ENCODE results near the gene DNAJC16. TPM values are rescaled to one million over a fixed set of nuclear protein-coding genes. Genes with fewer than 3 reads are reported as not detected.

DNAJC16 gene
- total and polyA plus RNA-seq, 2 of the 4 experiments (the other 2 are of a cell fraction), result 8.0 to 13.1 TPM

DNA sequence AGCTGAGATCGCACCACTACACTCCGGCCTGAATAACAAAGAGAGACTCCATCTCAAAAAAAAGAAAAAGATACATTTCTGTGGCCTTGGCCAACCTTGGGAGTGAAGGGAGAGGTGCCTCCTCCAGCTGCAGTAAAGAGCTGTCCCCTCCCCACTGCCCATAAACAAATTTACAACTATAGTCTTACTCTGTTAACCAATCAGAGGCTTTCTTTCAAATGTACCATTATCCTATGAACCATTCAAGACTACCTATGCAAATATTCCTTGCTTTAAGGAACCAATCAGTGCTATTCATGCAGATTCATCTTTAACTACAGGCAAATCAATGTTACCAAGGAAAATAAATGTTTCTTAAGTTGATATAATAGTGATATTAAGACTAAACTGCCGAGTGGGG is 49.7 kb upstream of the DNAJC16 start:
- intact Hi-C loops (cut with micrococcal nuclease), result no loop called here
- no peak overlapping the region for H3K4me3 ChIP-seq (ENCODE audit: insufficient read depth, low read depth, low read length)
- H3K9me3 ChIP-seq (ENCODE audit: control insufficient read depth, insufficient read depth, low read length), result no peaks in the 10 kb centered on the region
- H2BK120ac ChIP-seq (ENCODE audit: low read depth, low read length), result no peak overlapping the region
- no peaks in the 10 kb centered on the region for H3K79me1 ChIP-seq (ENCODE audit: low read depth in 1 of 2, low read length in 2 of 2)
- no peak overlapping the region for H3K56ac ChIP-seq (ENCODE audit: extremely low read depth, insufficient read depth, low read length)
- no peak overlapping the region for H3K9ac ChIP-seq (ENCODE audit: low read depth, low read length)
- WGBS, 2 experiments (ENCODE audit: extremely low coverage in 2 of 2, insufficient read length in 1 of 2), result no CpG with 5 or more reads among the region's 3 CpGs
- no peaks in the 10 kb centered on the region for H3K9me1 ChIP-seq (ENCODE audit: insufficient read depth, low read length)
- ATAC-seq (ENCODE audit: low read depth) (no peak), DNase-seq (no peak)
- H3K4ac ChIP-seq (ENCODE audit: low read depth, low read length), result no peak overlapping the region
- CTCF ChIA-PET, result no interaction called here
- H3K14ac ChIP-seq (replicated peaks; ENCODE audit: low read depth, low read length), result no peak overlapping the region
- no peak overlapping the region for H4K8ac ChIP-seq (ENCODE audit: low read depth in 2 of 2, low read length in 2 of 2)
- H4K5ac ChIP-seq (ENCODE audit: low read depth, low read length), result no peak overlapping the region
- H3K36me3 ChIP-seq (ENCODE audit: control insufficient read depth, insufficient read depth, low read length), result no peaks in the 10 kb centered on the region
- H3K27me3 ChIP-seq (ENCODE audit: control insufficient read depth, insufficient read depth, low read length), result no peaks in the 10 kb centered on the region; the same call in 1 of the 2 replicates
- no peak overlapping the region for H4K91ac ChIP-seq (ENCODE audit: insufficient read depth, low read depth, low read length)
- no peak overlapping the region for H2AK9ac ChIP-seq (replicated peaks; ENCODE audit: low read depth, low read length, poor library complexity)
- H3K4me2 ChIP-seq (ENCODE audit: low read depth, low read length), result no peak overlapping the region
- dilution Hi-C loops (cut with HindIII; ENCODE audit: low sequenced_read_pairs, unreplicated experiment), result no loop called here
- BruUV-seq (replicated peaks), result no TSS peak
- H3K4me1 ChIP-seq (ENCODE audit: control insufficient read depth, insufficient read depth, low read length), result no peaks in the 10 kb centered on the region
- no peak overlapping the region for H2BK15ac ChIP-seq (ENCODE audit: low read depth, low read length)
- H3K18ac ChIP-seq (ENCODE audit: low read depth, low read length), result no peak overlapping the region
- H2AK5ac ChIP-seq (ENCODE audit: low read depth, low read length), result no peak overlapping the region
- POLR2A ChIA-PET (ENCODE audit: unreplicated experiment), result no interaction called here
- H4K20me1 ChIP-seq (ENCODE audit: insufficient read depth, low read length), result no peaks in the 10 kb centered on the region
- no peak overlapping the region for H2AFZ ChIP-seq (replicated peaks; ENCODE audit: low read length, poor library complexity)
- TF ChIP-seq SMC3 (IDR thresholded peaks at IDR 0.05; ENCODE audit: low read depth, low read length), result no peak
- TF ChIP-seq CEBPB (IDR thresholded peaks at IDR 0.05; ENCODE audit: low read depth, low read length), result no peak
- no peak for TF ChIP-seq NFE2L2 (IDR thresholded peaks at IDR 0.05; ENCODE audit: low read depth, low read length)
- TF ChIP-seq BHLHE40 (IDR thresholded peaks at IDR 0.05; ENCODE audit: low read depth, low read length), result no peak
- TF ChIP-seq RCOR1 (IDR thresholded peaks at IDR 0.05; ENCODE audit: insufficient replicate concordance, low read length), result no peak
- TF ChIP-seq MXI1 (IDR thresholded peaks at IDR 0.05; ENCODE audit: borderline replicate concordance, low read depth, low read length), result no peak
- TF ChIP-seq RAD21 (IDR thresholded peaks at IDR 0.05; ENCODE audit: low read length), result no peak
- TF ChIP-seq MAFK (IDR thresholded peaks at IDR 0.05; ENCODE audit: low read depth, low read length), result no peak
- no peak for TF ChIP-seq CTCF (conservative IDR thresholded peaks at IDR 0.05; ENCODE audit: low read depth, low read length)
- TF ChIP-seq MAZ (IDR thresholded peaks at IDR 0.05; ENCODE audit: borderline replicate concordance, low read depth, low read length), result no peak
- no peak for TF ChIP-seq USF2 (IDR thresholded peaks at IDR 0.05; ENCODE audit: low read depth, low read length)
- TF ChIP-seq POLR2A (IDR thresholded peaks at IDR 0.05; ENCODE audit: low read depth, low read length), result no peak
- no peak for TF ChIP-seq FOS (IDR thresholded peaks at IDR 0.05; ENCODE audit: low read depth, low read length)
- TF ChIP-seq ELK1 (IDR thresholded peaks at IDR 0.05; ENCODE audit: borderline replicate concordance, low read depth, low read length), result no peak
- TF ChIP-seq RFX5 (IDR thresholded peaks at IDR 0.05; ENCODE audit: low read depth, low read length), result no peak
- no peak for TF ChIP-seq CHD1 (IDR thresholded peaks at IDR 0.05; ENCODE audit: low read depth, low read length)
- no peak overlapping the region for H2BK5ac ChIP-seq (ENCODE audit: low read depth, low read length, poor library complexity, severe bottlenecking)
- in situ Hi-C loops (cut with MboI; ENCODE audit: low sequenced_read_pairs), result no loop called here
- H3K27ac ChIP-seq (ENCODE audit: insufficient read depth, low read length), result no peak overlapping the region
- H3K23ac ChIP-seq (ENCODE audit: low read depth, low read length), result no peak overlapping the region
- no peak overlapping the region for H2BK20ac ChIP-seq (ENCODE audit: low read depth, low read length)

All from IMR-90 (cell line).